H1 (cell line): ENCODE results near the gene PPIC. TPM values are rescaled to one million over a fixed set of nuclear protein-coding genes. Genes with fewer than 3 reads are reported as not detected.

Experiments used
- ATF2 ChIP-seq: IDR thresholded peaks from 2 replicates; pipeline ENCODE4 v1.6.1; 2012; ENCODE audit warnings: low read length, inconsistent platforms
- CBX5 ChIP-seq: fragments of 300-800, 300-1000 bp; sonication (generic); IDR thresholded peaks from 2 replicates; pipeline ENCODE4 v1.7.1; 2016; ENCODE audit warnings: antibody characterized with exemption, low read length, low read depth
- E2F6 ChIP-seq: IDR thresholded peaks from 2 replicates; pipeline ENCODE4 v1.6.1; 2012; ENCODE audit warnings: inconsistent platforms
- FOSL1 ChIP-seq: IDR thresholded peaks from 2 replicates; pipeline ENCODE4 v1.6.1; 2011; ENCODE audit warnings: mild to moderate bottlenecking, low read depth, low read length, moderate library complexity; ENCODE audit not compliant: insufficient read depth
- HDAC2 ChIP-seq, 2 experiments: fragments of 300-600 bp in 1 of 2; sonication (generic) in 1 of 2; IDR thresholded peaks; 2 replicates each; pipeline ENCODE4 v1.6.1; 2011 to 2012; ENCODE audit warnings: low read depth in 2 of 2, low read length in 2 of 2, mild to moderate bottlenecking in 2 of 2, moderate library complexity in 2 of 2, borderline replicate concordance in 1 of 2, inconsistent platforms in 1 of 2
- JUND ChIP-seq: IDR thresholded peaks from 2 replicates; pipeline ENCODE4 v1.6.1; 2011; ENCODE audit warnings: mild to moderate bottlenecking, improper control_type of control experiment, low read length
- KDM5A ChIP-seq: fragments of 200-600 bp; IDR thresholded peaks from 2 replicates; pipeline ENCODE4 v1.7.1; 2012; ENCODE audit warnings: mild to moderate bottlenecking, low read length, inconsistent platforms, mixed read lengths
- NANOG ChIP-seq: IDR thresholded peaks from 2 replicates; pipeline ENCODE4 v1.6.1; 2011; ENCODE audit warnings: low read length, low read depth, mild to moderate bottlenecking, inconsistent platforms; ENCODE audit not compliant: insufficient read depth, poor library complexity, severe bottlenecking
- NRF1 ChIP-seq: IDR thresholded peaks from 2 replicates; pipeline ENCODE4 v1.6.1; 2011; ENCODE audit warnings: mild to moderate bottlenecking, low read depth, low read length, improper control_type of control experiment
- POLR2A ChIP-seq, 2 experiments: IDR thresholded peaks; 1 replicate in 1 of 2; 2 replicates in 1 of 2; pipeline ENCODE4 v1.6.1; 2011; ENCODE audit warnings: low read depth in 2 of 2, low read length in 2 of 2, mild to moderate bottlenecking in 2 of 2; ENCODE audit errors: control extremely low read depth in 1 of 2
- POU5F1 ChIP-seq: IDR thresholded peaks from 2 replicates; pipeline ENCODE4 v1.6.1; 2011; ENCODE audit warnings: low read depth, mild to moderate bottlenecking, low read length, moderate library complexity
- RAD21 ChIP-seq, 2 experiments: IDR thresholded peaks in 1 of 2; conservative IDR thresholded peaks in 1 of 2; 2 replicates each; pipeline ENCODE4 v1.6.1; 2011; ENCODE audit warnings: low read depth in 2 of 2, low read length in 2 of 2, improper control_type of control experiment in 1 of 2, inconsistent platforms in 1 of 2, mild to moderate bottlenecking in 1 of 2, moderate library complexity in 1 of 2
- RBBP5 ChIP-seq: IDR thresholded peaks from 2 replicates; pipeline ENCODE4 v1.7.1; 2012; ENCODE audit warnings: low read depth, mild to moderate bottlenecking, inconsistent platforms, low read length, moderate library complexity, borderline replicate concordance
- RNF2 ChIP-seq: fragments of 200-900, 300-1000 bp; sonication (generic); IDR thresholded peaks from 2 replicates; pipeline ENCODE4 v1.7.1; 2016; ENCODE audit warnings: borderline replicate concordance, low read depth, mild to moderate bottlenecking, antibody characterized with exemption, low read length; ENCODE audit not compliant: poor library complexity, severe bottlenecking; ENCODE audit errors: missing control alignments
- SAP30 ChIP-seq: fragments of 300-600 bp; sonication (generic); IDR thresholded peaks from 2 replicates; pipeline ENCODE4 v1.7.1; 2012; ENCODE audit warnings: low read length, moderate library complexity, mild to moderate bottlenecking, inconsistent platforms; ENCODE audit not compliant: insufficient read depth, insufficient replicate concordance
- SIN3A ChIP-seq, 2 experiments: IDR thresholded peaks in 1 of 2; conservative IDR thresholded peaks in 1 of 2; 2 replicates each; pipeline ENCODE4 v1.6.1; 2011 to 2012; ENCODE audit warnings: low read length in 2 of 2, improper control_type of control experiment in 1 of 2, low read depth in 1 of 2, mild to moderate bottlenecking in 1 of 2
- SIRT6 ChIP-seq: IDR thresholded peaks from one replicate; pipeline ENCODE4 v1.7.1; 2012; ENCODE audit warnings: low read length, inconsistent platforms
- TAF1 ChIP-seq: IDR thresholded peaks from 2 replicates; pipeline ENCODE4 v1.6.1; 2011; ENCODE audit warnings: mild to moderate bottlenecking, low read depth, low read length
- USF2 ChIP-seq: IDR thresholded peaks from 2 replicates; pipeline ENCODE4 v1.6.1; 2011; ENCODE audit warnings: low read length, improper control_type of control experiment
- polyA plus RNA-seq, 7 experiments: library from polyadenylated mRNA; depleted of rRNA in 3 of 7; stranded (reverse) in 5 of 7; unstranded in 2 of 7; fragments of >200 nt in 5 of 7; fragments of 200-250 nt in 2 of 7; gene quantifications; 1 replicate in 5 of 7; 2 replicates in 1 of 7; 4 replicates in 1 of 7; pipeline versions ENCODE4 v1.2.1 to v1.2.3, GENCODE V29; 2011 to 2013; ENCODE audit warnings: missing spikeins in 2 of 7, mixed read lengths in 2 of 7
- total RNA-seq: library from RNA; stranded (reverse); fragmentation: NEBNext Ultra II Directional; extraction: Animal tissue kit (Norgen Biotek cat#: 25700); gene quantifications from 2 replicates; pipeline ENCODE4 v1.2.1, GENCODE V29; 2021

PPIC gene
- total and polyA plus RNA-seq, 2 of the 8 experiments (the other 6 are each of a cell fraction or from before 2014, with no cell fraction given): 8.5 to 10.4 TPM

- TF ChIP-seq POLR2A (IDR thresholded peaks at IDR 0.05; ENCODE audit: control extremely low read depth in 1 of 2, low read depth in 2 of 2, low read length in 2 of 2): no peak
- no peak for TF ChIP-seq JUND
- TF ChIP-seq NRF1: peak; percentile 42
- TF ChIP-seq KDM5A: no peak
- TF ChIP-seq TAF1: no peak
- no peak for TF ChIP-seq NANOG
- peak in 1 of 2 experiments; percentile 26; a peak in 1 of 4 replicates for TF ChIP-seq SIN3A (conservative IDR thresholded peaks at IDR 0.05 in 1 of 2, IDR thresholded peaks at IDR 0.05 in 1 of 2; ENCODE audit: low read depth in 1 of 2, low read length in 2 of 2)
- TF ChIP-seq FOSL1: no peak
- no peak for TF ChIP-seq RNF2
- no peak for TF ChIP-seq CBX5
- no peak for TF ChIP-seq USF2
- TF ChIP-seq RAD21 (IDR thresholded peaks at IDR 0.05 in 1 of 2, conservative IDR thresholded peaks at IDR 0.05 in 1 of 2; ENCODE audit: low read depth in 2 of 2, low read length in 2 of 2): no peak; a peak in 1 of 4 replicates
- no peak for TF ChIP-seq SAP30
- TF ChIP-seq HDAC2 (IDR thresholded peaks at IDR 0.05; ENCODE audit: borderline replicate concordance in 1 of 2, low read depth in 2 of 2, low read length in 2 of 2): no peak
- TF ChIP-seq RBBP5: 0 out of 2 replicates have a peak, but pooled peaks have one; percentile 70
- TF ChIP-seq E2F6: 0 out of 2 replicates have a peak, but pooled peaks have one; percentile 14
- TF ChIP-seq ATF2: no peak
- no peak for TF ChIP-seq SIRT6
- no peak for TF ChIP-seq POU5F1
These were observed at the start of gene PPIC (continued) for GRCh38 chr5:123036391-123037103.
